ENCODE results near the gene BOK. TPM values are rescaled to one million over a fixed set of nuclear protein-coding genes. Genes with fewer than 3 reads are reported as not detected.
"Not testable (repeated sequence)": the region's sequence is repeated elsewhere in the genome, so short reads cannot be mapped to it uniquely, and the experiment has no call there.

The BOK gene, protein sequence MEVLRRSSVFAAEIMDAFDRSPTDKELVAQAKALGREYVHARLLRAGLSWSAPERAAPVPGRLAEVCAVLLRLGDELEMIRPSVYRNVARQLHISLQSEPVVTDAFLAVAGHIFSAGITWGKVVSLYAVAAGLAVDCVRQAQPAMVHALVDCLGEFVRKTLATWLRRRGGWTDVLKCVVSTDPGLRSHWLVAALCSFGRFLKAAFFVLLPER
- 3.8 TPM for total RNA-seq
- long read RNA-seq, transcript BOK-201 (5 exons, 2,657 nt), result major isoform, 10 of 22 reads
- long read RNA-seq, partial matches to known transcripts, result 8 of 22 reads
- long read RNA-seq, other reads (novel, unspliced or antisense), result 4 of 22 reads

DNA sequence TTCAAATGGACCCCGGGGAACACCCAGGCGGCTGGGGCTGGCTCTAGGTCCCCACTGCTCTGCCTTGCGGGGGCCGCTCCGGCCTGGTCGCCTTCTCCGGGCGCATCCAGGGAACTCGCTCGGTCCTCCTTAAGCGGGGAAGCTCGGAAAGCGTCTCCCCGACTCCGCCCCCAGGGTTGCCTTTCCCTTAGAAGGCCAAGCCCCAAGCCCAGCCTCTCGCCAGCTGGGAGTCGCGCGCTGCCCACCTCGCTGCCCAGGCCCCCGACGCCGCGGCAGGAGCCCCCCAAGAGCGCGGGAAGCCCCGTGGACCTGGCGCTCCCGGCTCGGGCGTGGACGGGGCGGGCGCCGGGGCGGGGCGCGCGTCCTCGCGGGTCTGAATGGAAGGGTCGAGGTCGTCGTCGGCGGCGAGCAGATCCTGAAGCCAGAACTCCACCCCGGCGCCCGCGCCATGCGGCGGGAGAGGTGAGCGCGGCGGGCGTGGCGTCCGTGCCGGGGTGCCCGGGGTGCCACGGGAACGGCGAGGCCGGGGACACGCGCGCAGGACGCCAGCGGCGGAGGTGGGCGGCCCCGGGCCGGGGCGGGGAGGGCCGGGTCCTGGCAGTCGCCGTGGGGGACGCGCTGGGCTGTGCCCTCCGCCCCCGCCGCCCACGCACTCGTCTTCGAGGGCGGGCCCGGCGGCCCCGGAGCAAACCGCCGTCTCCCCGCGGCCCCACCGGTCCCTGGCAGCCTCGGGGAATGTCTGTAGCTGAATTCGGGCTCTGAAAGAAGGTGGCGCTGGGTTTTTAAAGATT lies at the start of gene BOK:
Gene BOK, plus strand, starts transcription at position 214 of the 791 bp plus-strand sequence. CDS start 739 bp downstream, outside the sequence.
- intact Hi-C loops (cut with DNase I), result no loop called here
- peak; percentile 75 for DNase-seq
- ATAC-seq (ENCODE audit: poor library complexity), result peak; percentile 64

DNA sequence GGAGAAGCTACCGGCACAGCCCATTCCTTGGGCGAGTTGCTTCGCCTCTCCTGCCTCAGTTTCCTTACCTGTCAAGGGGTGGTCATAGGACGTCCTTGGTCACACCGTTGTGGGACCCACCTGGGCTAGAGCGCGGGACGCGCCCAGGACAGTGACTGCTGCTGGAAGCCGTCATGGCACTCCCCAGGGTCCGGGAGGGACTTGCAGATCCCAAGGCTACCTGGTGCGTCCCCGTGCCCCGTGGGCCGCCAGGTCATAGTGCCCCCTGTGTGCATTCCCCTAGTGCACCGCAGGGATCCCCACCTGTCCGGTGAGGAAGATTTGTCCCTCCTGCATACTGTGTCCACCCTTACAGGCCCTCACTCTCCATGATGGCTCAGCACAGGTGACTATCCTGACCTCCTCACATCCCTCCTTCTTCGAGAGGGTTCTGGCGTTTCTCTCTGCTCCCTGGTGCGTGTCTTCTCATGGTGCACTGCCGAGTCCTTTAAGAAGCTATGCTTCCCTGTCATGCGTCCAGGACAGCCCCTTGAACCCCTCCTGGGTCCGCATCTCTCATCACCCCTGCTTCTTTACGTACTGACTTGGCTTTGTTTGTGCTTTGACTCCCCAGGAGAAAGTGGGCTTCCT lies 49.3 kb upstream of the BOK start:
- DNase-seq, result peak; percentile 71
- intact Hi-C loops (cut with DNase I), result no loop called here
- peak; percentile 0 for ATAC-seq (ENCODE audit: poor library complexity)

DNA sequence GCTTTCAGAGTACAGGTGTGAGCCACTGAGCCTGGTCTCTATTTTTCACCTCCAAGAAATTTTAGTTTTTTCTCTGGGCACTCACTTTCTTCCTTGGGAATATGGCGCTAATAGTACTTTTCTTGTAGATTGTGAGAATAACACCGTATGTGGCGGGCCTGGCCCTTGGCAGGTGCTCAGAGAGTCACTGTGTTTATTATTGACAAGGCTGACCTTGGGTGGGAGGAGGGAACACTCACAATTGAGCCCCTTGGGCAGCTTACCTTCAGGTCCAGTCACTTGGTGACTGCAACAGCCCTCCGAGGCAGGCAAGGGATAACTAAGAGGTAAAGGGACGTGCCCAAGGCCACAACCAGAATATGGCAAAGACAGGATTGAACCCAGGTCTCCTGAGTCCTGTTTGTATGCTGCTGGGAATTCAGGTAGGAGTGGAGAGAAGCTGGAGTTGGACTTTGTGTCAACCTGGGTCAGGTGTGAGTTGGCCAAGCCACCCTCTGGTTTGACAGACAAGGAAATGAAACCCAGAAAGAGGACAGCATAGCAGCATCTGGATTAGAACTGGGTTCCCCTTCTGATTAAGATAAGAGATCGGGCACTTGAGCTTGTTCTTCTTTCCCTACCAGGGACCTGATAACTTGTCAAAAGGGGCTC lies 47.3 kb upstream of the BOK start:
- intact Hi-C loops (cut with DNase I), result no loop called here
- ATAC-seq (ENCODE audit: poor library complexity) (no peak), DNase-seq (no peak)

DNA sequence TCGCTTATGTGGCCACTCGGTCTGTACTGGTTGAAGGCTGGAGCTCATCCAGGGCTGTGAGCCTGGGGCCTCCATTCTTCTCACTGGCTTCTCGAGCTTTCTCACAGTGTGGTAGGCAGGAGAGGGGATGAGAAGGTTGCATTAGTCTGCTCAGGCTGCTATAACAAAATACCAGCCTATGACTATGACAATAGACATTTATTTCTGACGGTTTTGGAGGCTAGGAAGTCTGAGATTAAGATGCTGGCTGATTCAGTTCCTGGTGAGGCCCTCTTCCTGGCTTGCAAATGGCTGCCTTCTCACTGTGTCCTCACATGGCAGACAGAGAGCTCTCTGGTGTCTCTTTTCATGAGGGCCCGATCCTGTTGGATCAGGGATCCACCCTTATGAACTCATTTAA lies 44.0 kb upstream of the BOK start:
- ATAC-seq (ENCODE audit: poor library complexity), result no peak
- no peak for DNase-seq
- intact Hi-C loops (cut with DNase I), result no loop called here

DNA sequence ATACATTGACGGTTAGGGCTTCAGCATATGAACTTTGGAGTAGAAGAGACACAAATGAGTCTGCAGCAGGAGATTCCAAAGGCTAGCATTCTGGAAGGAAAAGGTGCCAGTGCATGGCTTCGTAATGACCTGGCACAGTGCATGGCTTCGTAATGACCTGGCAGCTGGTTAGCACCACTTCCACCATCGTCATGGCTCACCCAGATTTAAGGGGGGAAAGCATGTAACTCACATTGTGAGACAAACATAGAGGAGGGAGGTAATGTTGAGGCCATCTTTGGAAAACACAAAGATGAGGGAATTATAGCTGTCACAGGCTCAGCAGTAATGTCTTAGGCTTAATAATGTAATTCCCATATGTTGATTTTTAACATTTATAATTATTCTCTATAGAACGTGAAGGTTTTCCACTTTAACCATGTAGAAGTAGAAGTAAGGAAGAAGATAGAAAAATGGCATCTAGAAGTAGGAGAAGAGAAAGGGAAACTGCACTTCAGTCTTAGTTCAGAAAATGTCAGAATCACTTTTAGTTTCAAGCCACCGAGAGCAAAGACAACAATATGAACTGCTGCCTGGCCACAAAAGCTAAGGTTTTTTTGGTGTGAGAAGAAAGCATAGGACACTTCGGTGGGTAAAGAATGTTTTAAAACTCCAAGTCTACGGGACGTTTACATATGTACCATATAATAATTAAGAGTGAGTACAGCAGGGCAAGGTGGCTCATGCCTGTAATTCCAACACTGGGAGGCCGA lies 43.4 kb upstream of the BOK start:
- DNase-seq (no peak), ATAC-seq (ENCODE audit: poor library complexity) (no peak)
- intact Hi-C loops (cut with DNase I), result no loop called here

DNA sequence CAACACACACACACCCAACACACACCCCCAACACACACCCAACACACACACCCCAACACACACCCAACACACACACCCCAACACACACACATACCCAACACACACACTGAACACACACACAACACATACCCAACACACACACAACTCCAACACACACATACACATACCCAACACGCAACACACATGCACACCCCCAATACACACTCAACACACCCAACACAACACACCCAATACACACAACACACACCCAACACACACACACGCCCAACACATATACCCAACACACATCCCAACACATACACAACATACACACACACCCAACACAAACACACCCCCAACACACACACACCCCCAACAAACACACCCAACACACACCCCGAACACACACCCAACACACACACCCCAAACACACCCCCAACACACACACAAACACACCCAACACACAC lies 42.0 kb upstream of the BOK start:
- ATAC-seq (ENCODE audit: poor library complexity) (no peak), DNase-seq (no peak)
- intact Hi-C loops (cut with DNase I), result no loop called here

DNA sequence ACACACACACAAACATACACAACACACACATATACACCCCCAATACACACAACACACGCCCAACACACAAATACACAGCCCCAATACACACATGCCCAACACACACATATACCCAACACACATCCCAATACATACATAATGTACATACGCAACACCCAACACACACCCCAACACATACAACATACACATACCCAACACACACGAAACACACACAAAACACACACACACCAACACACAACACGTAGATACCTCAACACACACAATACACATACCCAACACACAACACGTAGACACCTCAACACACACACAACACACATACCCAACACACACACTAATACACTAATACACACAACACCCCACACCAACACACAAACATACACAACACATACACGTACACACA lies 41.2 kb upstream of the BOK start:
- DNase-seq, result no peak
- no peak for ATAC-seq (ENCODE audit: poor library complexity)
- intact Hi-C loops (cut with DNase I), result no loop called here

DNA sequence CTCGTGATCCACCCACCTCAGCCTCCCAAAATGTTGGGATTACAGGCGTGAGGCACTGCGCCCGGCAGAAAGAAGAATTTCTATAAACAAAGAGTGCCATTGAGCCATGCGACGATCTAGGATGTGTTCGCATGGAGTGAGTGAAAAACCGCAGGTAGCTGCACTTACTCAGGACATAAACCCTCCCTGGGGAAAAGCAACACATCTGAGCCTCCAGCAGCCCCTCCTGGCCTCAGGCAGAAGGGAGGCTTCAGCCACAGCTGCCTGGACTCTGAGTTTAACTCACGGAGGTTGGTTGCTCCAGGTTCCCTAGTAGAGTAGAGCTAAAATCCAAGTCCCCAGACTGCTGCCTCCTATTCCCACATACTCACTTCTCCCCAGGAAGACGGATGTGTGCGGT lies 38.9 kb upstream of the BOK start:
- DNase-seq (no peak), ATAC-seq (ENCODE audit: poor library complexity) (no peak)
- intact Hi-C loops (cut with DNase I), result no loop called here

DNA sequence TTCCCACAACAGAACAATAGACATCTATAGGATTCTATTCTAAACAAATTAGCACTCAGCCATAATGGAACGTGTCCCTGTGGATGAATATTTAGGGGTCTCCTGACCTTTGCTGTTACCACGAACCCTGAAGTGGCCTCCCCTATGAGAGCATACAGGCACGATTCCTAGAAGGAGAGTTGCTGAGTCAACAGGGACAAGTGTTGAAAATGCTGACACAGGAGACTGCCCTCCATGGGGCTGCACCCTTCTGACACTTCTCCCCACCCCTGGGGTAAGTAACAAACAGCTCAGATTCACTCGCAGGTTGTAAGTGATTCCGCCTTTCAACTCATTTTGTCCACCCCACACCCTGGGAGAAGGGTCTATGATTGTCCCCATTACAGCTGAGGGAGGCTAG lies 36.1 kb upstream of the BOK start:
- intact Hi-C loops (cut with DNase I), result no loop called here
- ATAC-seq (ENCODE audit: poor library complexity) (no peak), DNase-seq (no peak)

DNA sequence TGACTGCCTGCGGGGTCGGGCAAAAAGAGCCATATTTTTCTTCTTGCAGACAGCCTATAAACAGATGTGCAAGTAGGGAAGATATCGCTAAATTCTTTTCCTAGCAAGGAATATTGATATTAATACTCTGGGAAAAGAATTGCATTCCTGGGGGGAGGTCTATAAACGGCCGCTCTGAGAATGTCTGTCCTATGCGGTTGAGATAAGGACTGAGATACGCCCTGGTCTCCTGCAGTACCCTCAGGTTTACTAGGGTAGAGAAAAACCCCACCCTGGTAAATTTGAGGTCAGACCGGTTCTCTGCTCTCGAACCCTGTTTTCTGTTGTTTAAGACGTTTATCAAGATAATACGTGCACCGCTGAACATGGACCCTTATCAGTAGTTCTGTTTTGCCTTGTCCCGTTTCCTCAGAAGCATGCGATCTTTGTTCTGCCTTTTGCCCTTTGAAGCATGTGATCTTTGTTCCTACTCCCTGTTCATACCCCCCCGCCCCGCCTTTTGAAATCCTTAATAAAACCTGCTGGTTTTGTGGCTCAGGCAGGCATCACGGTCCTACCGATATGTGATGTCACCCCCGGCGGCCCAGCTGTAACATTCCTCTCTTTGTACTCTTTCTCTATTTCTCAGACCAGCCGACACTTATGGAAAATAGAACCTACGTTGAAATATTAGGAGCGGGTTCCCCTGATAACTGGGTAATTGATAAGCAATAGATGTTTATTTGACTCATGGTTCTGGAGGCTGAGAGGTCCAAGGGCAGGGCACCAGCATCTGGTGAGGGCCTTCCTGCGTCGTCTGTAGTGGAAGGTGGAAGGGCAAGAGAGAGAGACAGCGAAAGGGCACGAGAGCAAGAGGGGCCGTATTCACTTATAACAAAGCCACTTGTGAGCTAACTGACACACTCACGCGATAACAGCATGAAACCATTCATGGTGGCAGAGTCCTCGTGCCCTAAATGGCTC lies 32.4 kb upstream of the BOK start:
- not testable (repeated sequence) for DNase-seq; ATAC-seq (ENCODE audit: poor library complexity)

DNA sequence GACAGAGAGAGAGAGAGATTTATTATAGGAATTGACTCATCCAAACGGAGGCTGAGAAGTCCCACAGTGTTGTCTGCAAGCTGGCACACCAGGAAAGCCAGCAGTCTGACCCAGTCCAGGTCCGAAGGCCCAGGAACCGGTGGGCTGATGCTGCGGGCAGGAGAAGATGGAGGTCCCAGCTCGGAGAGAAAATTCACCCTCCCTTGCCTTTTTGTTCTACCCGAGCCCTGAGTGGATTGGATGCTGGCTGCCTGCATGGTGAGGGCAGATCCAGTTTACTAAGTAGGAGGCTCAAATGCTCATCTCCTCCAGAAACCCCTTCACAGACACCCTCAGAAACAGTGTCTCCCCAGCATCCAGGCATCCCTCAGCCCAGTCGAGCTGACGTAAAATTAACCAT lies 28.0 kb upstream of the BOK start:
- no peak for ATAC-seq (ENCODE audit: poor library complexity)
- intact Hi-C loops (cut with DNase I), result no loop called here
- DNase-seq, result no peak

More for the DNA sequence above, 32.4 kb upstream of the BOK start:
- intact Hi-C loops (cut with DNase I), result not testable (repeated sequence)

DNA sequence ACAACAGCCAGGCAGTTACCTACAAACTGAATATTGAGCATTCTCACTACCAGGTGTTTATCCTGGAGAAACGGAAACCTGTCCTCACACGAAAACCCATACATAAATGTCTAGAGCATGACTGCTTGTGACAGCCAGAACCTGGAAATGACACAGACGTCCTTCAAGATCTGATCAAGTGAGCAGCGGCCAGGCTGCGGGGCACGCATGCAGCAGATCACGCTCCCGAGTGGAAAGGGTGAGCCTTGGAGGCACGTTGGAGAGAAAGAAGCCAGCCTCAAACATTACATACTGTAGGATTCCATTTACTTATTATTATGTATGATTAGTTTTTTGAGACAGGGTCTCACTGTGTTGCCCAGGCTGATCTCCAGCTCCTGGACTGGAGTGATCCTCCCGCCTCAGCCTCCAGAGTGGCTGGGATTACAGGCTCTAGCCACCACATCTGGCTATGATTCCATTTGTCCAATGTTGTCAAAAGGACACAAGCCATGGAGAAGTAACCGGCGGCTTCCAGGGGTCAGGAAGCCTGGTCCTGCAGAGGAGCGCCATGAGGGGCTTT lies 27.3 kb upstream of the BOK start:
- intact Hi-C loops (cut with DNase I), result no loop called here
- DNase-seq (no peak), ATAC-seq (ENCODE audit: poor library complexity) (no peak)

DNA sequence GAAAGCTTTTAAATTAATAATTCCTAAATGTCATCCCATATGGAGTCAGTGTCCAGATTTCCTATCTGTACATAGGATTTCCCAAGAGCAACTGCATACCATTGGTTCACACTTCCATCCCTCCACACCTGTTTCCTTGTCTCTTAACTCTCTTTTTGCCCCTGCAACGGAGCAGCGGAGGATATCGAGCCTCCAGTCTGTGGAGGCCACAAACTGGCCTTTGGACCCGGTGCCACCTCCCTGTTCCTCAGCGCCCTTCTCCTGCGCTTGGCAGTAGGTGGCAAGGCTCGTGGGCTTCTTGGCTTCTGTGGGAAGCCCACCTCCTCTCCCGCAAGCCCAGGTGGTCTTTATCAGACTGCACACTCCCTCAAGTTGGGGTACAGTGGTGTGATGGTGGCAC lies 26.4 kb upstream of the BOK start:
- no peak for DNase-seq
- no peak for ATAC-seq (ENCODE audit: poor library complexity)
- intact Hi-C loops (cut with DNase I), result no loop called here

DNA sequence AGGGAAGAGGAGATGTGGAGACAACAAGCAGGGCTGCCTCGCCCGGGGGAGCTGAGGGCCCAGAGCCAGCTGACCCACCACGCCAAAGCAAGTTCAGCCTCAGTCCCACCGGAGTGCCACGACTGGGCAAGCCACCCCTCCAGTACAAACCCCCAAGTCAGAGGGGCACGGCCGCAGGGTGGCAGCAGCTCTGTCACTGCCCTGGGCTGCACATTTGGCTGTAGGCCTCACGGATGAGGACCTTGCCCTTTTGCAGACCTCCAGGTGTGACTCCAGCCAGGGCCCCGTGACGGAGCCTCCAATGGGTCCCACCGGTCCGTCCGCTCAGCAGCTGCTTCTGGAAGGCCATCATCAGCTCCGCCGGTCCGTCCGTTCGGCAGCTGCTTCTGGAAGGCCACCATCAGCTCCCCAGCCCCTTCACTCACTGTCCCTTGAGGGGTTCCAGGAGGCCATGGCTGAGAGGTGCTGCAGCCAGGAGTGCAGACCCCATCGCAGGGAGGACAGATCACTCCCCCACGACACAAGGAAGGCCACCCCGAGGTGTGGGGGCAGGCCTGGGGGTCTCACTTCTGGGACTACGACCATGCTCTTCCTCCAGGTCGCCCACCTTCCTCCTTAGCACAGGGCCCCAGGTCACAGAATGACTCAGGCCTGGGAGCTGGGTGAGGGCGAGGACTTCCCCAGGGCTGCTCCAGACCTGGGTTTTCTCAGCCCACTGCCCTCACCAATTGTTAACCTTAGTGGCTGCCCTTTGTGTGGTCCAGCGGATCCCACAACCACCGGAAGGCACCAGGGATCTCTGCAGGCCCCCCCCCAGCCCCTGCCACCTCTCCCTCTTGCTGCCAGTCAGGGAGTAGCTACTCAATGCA lies 25.6 kb upstream of the BOK start:
- DNase-seq (no peak), ATAC-seq (ENCODE audit: poor library complexity) (no peak)
- intact Hi-C loops (cut with DNase I), result no loop called here

DNA sequence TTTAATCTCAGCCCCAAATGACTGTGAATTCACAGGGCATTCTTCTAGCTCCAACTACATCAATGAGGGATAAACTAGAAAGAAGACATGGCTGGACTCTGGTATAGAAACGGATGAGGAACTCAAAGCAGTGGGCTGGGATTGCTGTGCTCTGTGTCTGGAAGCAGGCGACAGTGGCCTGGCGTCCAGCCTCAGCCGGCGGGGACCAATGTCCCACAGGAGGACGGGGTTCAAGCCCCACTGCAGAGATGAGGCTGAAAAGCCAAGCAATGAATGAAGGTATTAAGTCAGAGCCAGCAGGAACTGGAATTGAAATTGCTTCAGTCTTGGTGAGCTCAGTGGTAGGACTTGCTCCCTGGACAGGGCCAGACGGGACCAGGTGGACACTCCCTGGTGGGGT lies 24.3 kb upstream of the BOK start:
- ATAC-seq (ENCODE audit: poor library complexity) (no peak), DNase-seq (no peak)
- intact Hi-C loops (cut with DNase I), result no loop called here

DNA sequence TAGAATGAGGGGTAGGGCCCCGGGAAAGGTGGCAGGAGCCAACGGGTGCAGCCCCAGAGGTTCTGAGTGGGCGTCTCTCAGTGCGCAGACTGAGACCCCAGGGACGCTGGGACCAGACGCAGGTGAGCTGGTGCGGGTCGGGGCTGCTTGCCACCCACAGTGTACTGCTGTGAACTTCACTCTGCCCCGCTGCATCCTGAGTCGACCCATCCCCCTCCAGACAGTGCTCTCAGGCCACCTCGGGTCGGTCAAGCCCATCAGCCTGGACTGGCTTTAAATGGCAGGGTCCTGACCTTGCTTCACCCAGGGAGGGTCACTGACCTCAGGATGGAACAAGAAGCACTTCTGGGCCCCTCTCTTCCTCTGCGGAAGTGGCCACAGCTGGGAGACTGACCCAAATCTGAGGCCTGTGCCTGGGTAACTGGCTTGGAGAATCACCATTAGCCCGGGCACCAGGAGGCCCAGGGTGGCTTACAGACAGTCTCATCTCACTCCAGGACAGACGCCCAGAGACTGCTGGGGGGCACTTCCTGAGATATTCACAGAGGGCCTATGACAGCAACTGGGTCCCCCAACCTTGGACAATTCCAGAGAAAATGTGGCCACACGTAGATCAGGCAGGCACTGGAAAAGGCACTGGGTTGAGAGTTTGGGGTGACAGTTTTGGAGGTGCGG lies 23.7 kb upstream of the BOK start:
- DNase-seq, result no peak
- intact Hi-C loops (cut with DNase I), result no loop called here
- no peak for ATAC-seq (ENCODE audit: poor library complexity)
